Erythroblast (primary cell): ENCODE results near the gene C17orf67.

ENCODE experiments used
- GATA1 ChIP-seq: IDR thresholded peaks from 2 replicates; pipeline ENCODE4 v1.6.1; 2011; ENCODE audit warnings: low read depth, mild to moderate bottlenecking, control low read depth, low read length, moderate library complexity
- POLR2A ChIP-seq: IDR thresholded peaks from 2 replicates; pipeline ENCODE4 v1.6.1; 2011; ENCODE audit warnings: mild to moderate bottlenecking, low read length

- no peak for TF ChIP-seq POLR2A
- TF ChIP-seq GATA1 = no peak
These were observed 61.7 kb downstream of the C17orf67 start for GRCh38 chr17:56771975-56772374.
